GM19395 (cell line): ENCODE data around the gene XRRA1.

Source experiments
- ATAC-seq: cut with Tn5 transposase; IDR thresholded peaks from one replicate; pipeline ENCODE4 v1.9.1; 2021; ENCODE audit warnings: mild to moderate bottlenecking, moderate library complexity; ENCODE audit not compliant: unreplicated experiment

The XRRA1 gene

DNA sequence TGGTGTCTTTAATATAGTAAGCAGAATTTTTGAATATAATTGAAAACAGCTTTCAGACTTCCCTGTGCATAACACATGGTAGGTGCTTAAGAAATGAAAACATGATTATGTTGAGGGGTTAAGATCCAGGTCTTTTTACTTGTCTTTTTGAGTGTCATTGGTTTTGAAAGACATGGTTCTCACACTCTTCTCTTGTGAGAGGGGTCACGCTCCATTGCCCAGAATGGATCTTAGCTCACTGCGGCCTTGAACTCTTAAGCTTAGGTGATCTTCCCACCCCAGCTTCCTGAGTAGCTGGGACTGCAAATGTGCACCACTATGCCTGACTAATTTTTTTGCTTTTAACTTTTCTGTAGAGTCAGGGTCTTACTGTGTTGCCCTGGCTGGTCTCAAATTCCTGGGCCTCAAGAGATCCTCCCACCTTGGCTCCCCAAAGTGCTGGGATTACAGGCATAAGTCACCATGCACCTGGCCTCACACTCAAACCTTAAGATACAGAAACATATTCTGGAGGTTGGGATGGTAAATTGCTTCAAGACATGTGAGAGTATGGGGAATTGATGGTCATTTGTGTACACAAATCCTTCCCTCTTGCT lies 1.6 kb upstream of the XRRA1 start:
- no peak for ATAC-seq

- no peak for ATAC-seq
Observed at GRCh38 chr11:74949753-74950137, 854 bp upstream of the XRRA1 start.

GRCh38 chr11:74948546-74948897 lies 369 bp downstream of the XRRA1 start:
- peak; percentile 26 for ATAC-seq

DNA sequence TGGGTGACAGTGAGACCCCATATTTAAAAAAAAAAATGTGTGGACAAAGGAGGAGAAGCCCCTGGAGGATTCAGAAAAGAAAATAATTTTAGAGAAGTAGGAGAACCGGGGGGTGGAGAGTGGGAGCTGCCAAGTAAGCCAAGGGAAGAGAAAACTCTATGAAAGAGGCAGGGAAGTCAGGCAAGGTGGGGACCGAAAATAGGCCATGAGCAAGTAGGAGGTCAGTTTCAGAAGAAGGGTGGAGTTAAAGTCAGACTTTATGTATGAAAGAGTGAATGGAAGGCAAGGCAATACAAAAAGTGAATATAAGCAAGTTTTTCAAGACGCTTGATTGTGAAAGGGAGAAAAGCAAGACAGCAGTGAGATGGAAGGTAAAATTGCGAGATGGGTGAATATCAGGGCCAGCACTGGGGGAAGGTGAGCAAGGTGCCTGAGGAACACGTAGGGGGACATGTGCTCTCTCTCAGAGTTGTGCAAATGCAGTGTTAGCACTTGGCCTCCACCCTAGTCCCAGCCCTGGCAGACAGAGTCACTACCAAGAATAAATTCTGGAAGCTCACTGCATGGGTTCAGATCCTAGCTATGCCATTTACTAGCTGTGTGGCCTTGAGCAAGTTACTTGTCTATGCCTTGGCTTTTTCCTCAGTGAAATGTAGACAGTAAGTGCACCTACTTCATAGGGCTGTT lies 6.7 kb downstream of the XRRA1 start:
- no peak for ATAC-seq

DNA sequence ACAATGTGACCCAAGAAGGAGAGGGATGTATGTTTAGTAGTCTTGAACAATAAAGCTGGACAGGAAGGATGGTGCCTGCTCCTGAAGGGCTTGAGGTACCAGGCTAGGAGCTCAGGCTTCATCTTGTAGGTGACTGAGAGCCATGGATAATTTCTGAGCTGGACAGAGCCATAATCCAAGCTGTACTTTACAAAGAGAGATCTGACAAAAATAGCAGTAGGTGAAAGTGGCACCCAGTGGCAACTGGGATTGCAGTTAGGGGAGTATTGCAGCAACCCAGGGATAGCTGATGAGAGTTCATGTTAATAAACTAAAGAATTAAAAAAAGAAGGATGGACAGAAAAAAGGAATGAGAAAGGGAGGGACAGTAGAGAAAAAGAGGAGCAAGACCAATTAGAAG lies 7.4 kb downstream of the XRRA1 start:
- no peak for ATAC-seq

- no peak for ATAC-seq
Observed at GRCh38 chr11:74937696-74938475, 11.0 kb downstream of the XRRA1 start.

- no peak for ATAC-seq
Observed at GRCh38 chr11:74936976-74937375, 11.9 kb downstream of the XRRA1 start.

DNA sequence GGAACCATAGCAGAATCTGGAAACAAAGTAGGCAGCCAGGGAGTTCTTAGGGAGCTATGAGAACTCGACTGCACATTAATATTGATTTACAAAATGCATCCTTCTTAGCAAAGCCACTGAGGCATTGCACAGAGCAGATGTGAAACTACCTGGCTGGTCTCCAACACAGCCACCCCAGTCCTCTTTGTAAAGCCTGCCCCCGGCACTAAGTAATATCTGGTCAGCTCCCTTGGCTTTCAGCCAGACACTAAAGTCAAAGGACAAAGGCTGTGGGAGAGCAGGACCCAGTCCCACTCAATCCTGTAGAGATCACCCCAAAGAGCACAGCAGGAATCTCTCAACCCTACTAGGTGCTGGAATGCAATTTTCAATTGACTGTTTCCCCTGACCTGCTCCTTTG lies 12.8 kb downstream of the XRRA1 start:
- no peak for ATAC-seq

GRCh38 chr11:74935285-74935684 lies 13.6 kb downstream of the XRRA1 start:
- no peak for ATAC-seq

DNA sequence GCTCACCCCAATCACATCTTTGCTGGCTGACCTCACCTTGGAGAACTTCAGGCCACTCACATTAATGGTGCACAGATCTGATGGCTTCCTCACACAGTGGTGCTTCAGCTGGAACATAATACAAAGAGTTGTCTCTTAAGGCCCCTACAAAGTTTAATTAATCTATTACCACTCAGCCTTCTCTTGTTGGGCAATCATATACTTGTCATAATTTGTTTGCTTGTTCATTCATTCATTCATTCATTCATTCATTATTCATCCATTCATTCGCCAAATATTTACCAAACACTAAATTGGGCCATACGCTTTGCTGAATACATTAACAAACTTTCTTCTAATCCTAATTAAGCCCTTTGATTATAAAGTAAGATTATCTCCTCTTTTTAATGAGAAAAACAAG lies 15.1 kb downstream of the XRRA1 start:
- ATAC-seq = no peak

DNA sequence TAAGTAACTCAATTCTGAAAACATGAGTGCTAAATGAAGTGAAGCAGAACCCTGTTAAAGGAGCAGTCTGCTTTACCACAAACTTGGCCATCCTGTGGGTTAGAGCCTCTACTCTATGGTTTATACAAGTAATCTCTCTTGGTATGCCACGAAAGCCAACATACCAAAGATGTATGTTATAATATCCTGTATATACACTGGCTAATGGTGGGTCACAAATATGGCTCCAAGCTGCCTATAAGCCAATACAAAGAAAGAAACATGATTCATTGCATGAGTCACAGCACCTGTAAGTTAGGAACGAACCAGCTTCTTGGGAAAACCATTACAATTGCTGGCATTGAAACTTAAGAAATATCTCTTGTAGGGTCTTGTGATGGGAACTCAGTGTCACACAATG lies 16.1 kb downstream of the XRRA1 start:
- ATAC-seq = no peak

DNA sequence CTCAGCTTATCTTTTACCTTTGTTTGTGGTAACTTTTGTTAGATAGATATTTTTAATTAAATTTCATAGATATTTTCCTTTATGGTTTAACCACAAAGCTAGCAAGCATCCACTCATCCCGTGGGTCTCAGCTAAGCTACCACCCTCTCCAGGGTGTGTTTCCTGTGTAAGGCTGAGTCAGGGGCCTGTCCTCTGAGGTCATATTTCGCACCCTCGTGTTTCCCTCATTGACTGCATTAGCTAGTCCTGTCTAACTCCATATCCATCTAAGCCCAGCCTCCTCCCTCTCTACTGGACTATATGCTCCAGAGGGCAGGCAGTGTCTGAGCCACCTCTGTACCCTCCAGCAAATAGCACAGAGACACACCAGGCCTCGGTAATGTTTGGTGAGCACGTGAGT lies 16.7 kb downstream of the XRRA1 start:
- no peak for ATAC-seq

DNA sequence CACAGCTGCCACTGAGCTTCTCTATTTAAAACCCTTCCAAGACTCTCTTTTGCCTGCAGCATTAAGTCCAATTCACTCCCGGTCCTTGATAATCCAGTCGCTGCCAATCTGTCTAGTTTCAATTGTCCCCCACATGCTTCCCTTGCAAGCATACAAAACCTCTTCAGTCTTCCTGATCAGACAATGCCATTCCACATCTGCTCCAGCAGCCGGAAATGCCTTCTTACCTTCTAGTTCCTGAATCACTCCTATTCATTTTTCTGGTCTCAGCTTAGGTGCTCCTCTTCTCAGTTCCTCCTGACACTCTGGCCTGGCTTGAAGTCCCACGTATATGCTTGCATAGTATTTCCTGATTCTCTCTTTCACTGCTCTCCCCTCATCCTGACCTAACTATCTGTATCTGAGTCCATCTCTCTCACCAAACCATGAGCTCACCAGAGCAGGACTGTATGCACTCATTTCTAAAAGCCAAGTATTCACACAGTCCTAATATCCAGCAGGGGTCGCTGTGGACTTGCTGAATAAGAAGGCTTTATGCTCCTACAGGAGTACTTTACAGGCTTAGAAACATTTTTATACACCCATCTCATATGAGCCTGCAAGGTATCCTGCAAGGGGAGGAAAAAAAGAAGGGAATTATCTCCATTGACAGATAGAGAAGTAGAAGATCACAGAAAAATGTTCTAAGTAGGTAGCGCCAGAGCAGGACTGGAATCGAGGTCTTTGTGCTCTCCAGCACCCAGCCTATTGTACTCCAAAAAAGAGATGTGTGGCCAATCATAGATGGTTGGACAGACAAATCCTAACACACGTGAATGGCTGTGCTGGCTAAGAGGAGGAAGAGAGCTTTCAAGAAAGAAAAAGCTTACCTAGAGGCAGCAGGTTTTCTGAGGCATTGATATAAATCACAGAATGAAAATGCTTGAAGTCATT lies 19.2 kb downstream of the XRRA1 start:
- peak; percentile 71 for ATAC-seq

GRCh38 chr11:74927496-74927895 lies 21.4 kb downstream of the XRRA1 start:
- no peak for ATAC-seq

DNA sequence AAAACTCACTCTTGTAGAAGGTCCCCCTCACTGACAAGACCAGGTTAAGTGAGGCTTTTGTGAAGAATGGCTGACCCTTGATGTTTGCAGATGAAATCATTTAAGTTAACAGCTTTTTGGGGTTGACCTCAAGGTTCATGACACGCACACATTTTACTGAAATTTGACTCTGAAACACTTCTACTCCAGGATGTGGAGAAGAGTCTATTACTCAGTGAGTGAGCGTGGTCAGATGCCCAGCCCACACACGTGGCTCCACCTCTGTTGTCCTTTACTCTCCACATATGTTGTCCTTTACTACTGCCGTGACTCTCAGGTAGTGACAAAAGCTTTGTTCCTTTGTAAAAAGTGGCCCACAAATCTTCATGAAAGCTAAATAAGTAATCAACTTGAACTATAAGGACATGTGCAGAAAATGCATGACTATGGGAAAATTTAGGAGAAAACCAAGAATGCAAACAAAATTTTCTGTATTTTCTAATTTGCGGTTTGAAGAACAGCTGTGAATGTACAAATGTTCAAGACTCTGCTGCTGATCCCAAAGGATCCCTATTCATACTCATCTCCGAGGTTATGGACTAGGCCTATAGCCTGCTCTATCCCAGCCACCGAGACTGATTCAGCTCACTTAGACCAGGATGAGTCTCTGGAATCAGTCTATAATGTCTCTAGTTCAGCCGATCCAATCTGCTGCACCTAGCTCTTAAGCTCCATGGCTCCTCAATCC lies 22.4 kb downstream of the XRRA1 start:
- ATAC-seq = no peak

- ATAC-seq = no peak
Observed at GRCh38 chr11:74925281-74925680, 23.6 kb downstream of the XRRA1 start.

GRCh38 chr11:74923125-74923524 lies 25.8 kb downstream of the XRRA1 start:
- no peak for ATAC-seq

GRCh38 chr11:74909812-74910211 lies 39.1 kb downstream of the XRRA1 start:
- ATAC-seq = no peak

GRCh38 chr11:74909385-74909784 lies 39.5 kb downstream of the XRRA1 start:
- ATAC-seq = no peak

- no peak for ATAC-seq
Observed at GRCh38 chr11:74905326-74905725, 43.6 kb downstream of the XRRA1 start.

DNA sequence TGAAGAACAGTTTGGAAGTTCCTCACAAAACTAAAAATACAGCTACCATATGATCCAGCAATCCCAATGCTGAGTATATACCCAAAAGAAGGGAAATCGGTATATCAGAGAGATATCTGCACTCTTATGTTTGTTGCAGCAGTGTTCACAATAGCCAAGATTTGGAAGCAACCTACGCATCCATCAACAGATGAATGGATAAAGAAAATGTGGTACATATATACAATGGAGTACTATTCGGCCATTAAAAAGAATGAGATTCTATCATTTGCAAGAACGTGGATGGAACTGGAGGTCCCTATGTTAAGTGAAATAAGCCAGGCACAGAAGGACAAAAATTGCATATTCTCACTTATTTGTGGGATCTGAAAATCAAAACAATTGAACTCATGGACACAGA lies 46.5 kb downstream of the XRRA1 start:
- ATAC-seq = no peak
